Keratinocyte (primary cell): Measurements from ENCODE around the gene TFPI2. TPM values are rescaled to one million over a fixed set of nuclear protein-coding genes. Genes with fewer than 3 reads are reported as not detected.

Experiments used
- DNase-seq: peaks from one replicate; pipeline ENCODE4 v3.0.0-alpha.2; 2011; ENCODE audit warnings: low read depth, missing footprints, low spot score
- FAIRE-seq: peaks from 2 replicates; lab custom pipeline; 2011; peaks lifted over from hg19 to GRCh38; lab: Jason Lieb, UNC
- H2AFZ ChIP-seq: 2 replicates; pipeline ENCODE4 v1.6.0; 2012; ENCODE audit warnings: low read length, control low read depth, inconsistent platforms; ENCODE audit not compliant: control insufficient read depth
- H3K27ac ChIP-seq: 2 replicates; pipeline ENCODE4 v1.5.1; 2011; ENCODE audit warnings: low read length; ENCODE audit not compliant: control insufficient read depth, insufficient read depth
- H3K27me3 ChIP-seq: 3 replicates; pipeline ENCODE4 v1.6.0; 2011; ENCODE audit warnings: low read length; ENCODE audit not compliant: control insufficient read depth, insufficient read depth; ENCODE audit errors: extremely low read depth
- H3K36me3 ChIP-seq, 2 experiments: 2 replicates in 1 of 2; 3 replicates in 1 of 2; pipeline ENCODE4 v1.5.1; 2011; ENCODE audit warnings: low read length in 2 of 2, mild to moderate bottlenecking in 1 of 2; ENCODE audit not compliant: control insufficient read depth in 2 of 2, insufficient read depth in 2 of 2; ENCODE audit errors: extremely low read depth in 1 of 2
- H3K4me1 ChIP-seq: 3 replicates; pipeline ENCODE4 v1.5.1; 2011; ENCODE audit warnings: low read length; ENCODE audit not compliant: control insufficient read depth, insufficient read depth; ENCODE audit errors: extremely low read depth
- H3K4me2 ChIP-seq: 3 replicates; pipeline ENCODE4 v1.6.0; 2011; ENCODE audit warnings: low read depth, low read length; ENCODE audit not compliant: control insufficient read depth, insufficient read depth; ENCODE audit errors: extremely low read depth
- H3K4me3 ChIP-seq, 3 experiments: fragments of 200-600 bp in 1 of 3; sonication (generic) in 1 of 3; 2 replicates in 2 of 3; 3 replicates in 1 of 3; pipeline ENCODE4 v1.5.1; 2011 to 2016; ENCODE audit warnings: low read length in 3 of 3, mild to moderate bottlenecking in 3 of 3, control low read depth in 2 of 3, inconsistent platforms in 1 of 3, low read depth in 1 of 3, mixed read lengths in 1 of 3, mixed run types in 1 of 3, moderate library complexity in 1 of 3; ENCODE audit not compliant: control insufficient read depth in 2 of 3, insufficient read depth in 2 of 3; ENCODE audit errors: extremely low read depth in 1 of 3
- H3K79me2 ChIP-seq: 2 replicates; pipeline ENCODE4 v1.6.0; 2012; ENCODE audit warnings: low read length; ENCODE audit not compliant: control insufficient read depth, insufficient read depth
- H3K9ac ChIP-seq: 3 replicates; pipeline ENCODE4 v1.6.0; 2011; ENCODE audit warnings: low read length; ENCODE audit not compliant: control insufficient read depth, insufficient read depth; ENCODE audit errors: extremely low read depth
- H3K9me1 ChIP-seq: 3 replicates; pipeline ENCODE4 v1.6.0; 2011; ENCODE audit warnings: low read length; ENCODE audit not compliant: control insufficient read depth, insufficient read depth; ENCODE audit errors: extremely low read depth
- H3K9me3 ChIP-seq: 2 replicates; pipeline ENCODE4 v1.5.1; 2012; ENCODE audit warnings: low read depth, low read length; ENCODE audit not compliant: control insufficient read depth
- H4K20me1 ChIP-seq: 3 replicates; pipeline ENCODE4 v1.6.0; 2011; ENCODE audit warnings: low read length; ENCODE audit not compliant: control insufficient read depth, insufficient read depth; ENCODE audit errors: extremely low read depth
- EZH2 ChIP-seq: IDR thresholded peaks from one replicate; pipeline ENCODE4 v1.6.1; 2012; ENCODE audit warnings: inconsistent platforms, mild to moderate bottlenecking, low read length, moderate library complexity
- dilution Hi-C: fragments of 300-500 bp; cut with MboI; formaldehyde crosslinking; loops from one replicate; pipeline ENCODE4 v1.7.0; 2020; ENCODE audit warnings: low sequenced_read_pairs; ENCODE audit not compliant: extremely low pct_ligation_motif_present
- polyA plus RNA-seq, 5 experiments: library from polyadenylated mRNA; depleted of rRNA in 3 of 5; stranded (reverse) in 3 of 5; stranded (forward) in 1 of 5; unstranded in 1 of 5; fragments of >200 nt; gene quantifications; 1 replicate in 1 of 5; 2 replicates in 3 of 5; 3 replicates in 1 of 5; pipeline versions ENCODE4 v1.2.1 to v1.2.3, GENCODE V29; 2011 to 2012; ENCODE audit warnings: missing spikeins in 2 of 5, low read depth in 1 of 5, low replicate concordance in 1 of 5
- TF ChIP-seq, protein P1 (sequence below), 3 experiments: IDR thresholded peaks in 1 of 3; conservative IDR thresholded peaks in 1 of 3; optimal IDR thresholded peaks in 1 of 3; 2 replicates in 2 of 3; 3 replicates in 1 of 3; pipeline versions ENCODE3 to v1.5.1; 2011; ENCODE audit warnings: low read length in 3 of 3, mild to moderate bottlenecking in 3 of 3, moderate library complexity in 2 of 3, control low read depth in 1 of 3, inconsistent platforms in 1 of 3; ENCODE audit not compliant: insufficient read depth in 2 of 3; ENCODE audit errors: extremely low read depth in 1 of 3

TFPI2 gene
- polyA plus RNA-seq, 1 donor (not counting 4 experiments of a cell fraction or from before 2014, with no cell fraction given) = 87.2 TPM

- no peak for DNase-seq
- TF ChIP-seq, protein P1, sequence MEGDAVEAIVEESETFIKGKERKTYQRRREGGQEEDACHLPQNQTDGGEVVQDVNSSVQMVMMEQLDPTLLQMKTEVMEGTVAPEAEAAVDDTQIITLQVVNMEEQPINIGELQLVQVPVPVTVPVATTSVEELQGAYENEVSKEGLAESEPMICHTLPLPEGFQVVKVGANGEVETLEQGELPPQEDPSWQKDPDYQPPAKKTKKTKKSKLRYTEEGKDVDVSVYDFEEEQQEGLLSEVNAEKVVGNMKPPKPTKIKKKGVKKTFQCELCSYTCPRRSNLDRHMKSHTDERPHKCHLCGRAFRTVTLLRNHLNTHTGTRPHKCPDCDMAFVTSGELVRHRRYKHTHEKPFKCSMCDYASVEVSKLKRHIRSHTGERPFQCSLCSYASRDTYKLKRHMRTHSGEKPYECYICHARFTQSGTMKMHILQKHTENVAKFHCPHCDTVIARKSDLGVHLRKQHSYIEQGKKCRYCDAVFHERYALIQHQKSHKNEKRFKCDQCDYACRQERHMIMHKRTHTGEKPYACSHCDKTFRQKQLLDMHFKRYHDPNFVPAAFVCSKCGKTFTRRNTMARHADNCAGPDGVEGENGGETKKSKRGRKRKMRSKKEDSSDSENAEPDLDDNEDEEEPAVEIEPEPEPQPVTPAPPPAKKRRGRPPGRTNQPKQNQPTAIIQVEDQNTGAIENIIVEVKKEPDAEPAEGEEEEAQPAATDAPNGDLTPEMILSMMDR (optimal IDR thresholded peaks at IDR 0.05 in 1 of 3, IDR thresholded peaks at IDR 0.05 in 1 of 3, conservative IDR thresholded peaks at IDR 0.05 in 1 of 3; ENCODE audit: extremely low read depth in 1 of 3, insufficient read depth in 2 of 3, low read length in 3 of 3) = no peak
- TF ChIP-seq EZH2 = no peak
- no peaks in the 10 kb centered on the region for H3K36me3 ChIP-seq
- no peaks in the 10 kb centered on the region for H4K20me1 ChIP-seq
- no peaks in the 10 kb centered on the region for H3K9me3 ChIP-seq
- peaks cover 4% of the 10 kb centered on the region for H3K27me3 ChIP-seq
- no peak for FAIRE-seq
- no peaks in the 10 kb centered on the region for H3K4me1 ChIP-seq
- no peaks in the 10 kb centered on the region for H3K79me2 ChIP-seq
- H3K9ac ChIP-seq = no peak overlapping the region
- no peak overlapping the region for H2AFZ ChIP-seq
- no peak overlapping the region for H3K4me2 ChIP-seq
- H3K27ac ChIP-seq = no peak overlapping the region
- H3K9me1 ChIP-seq = no peaks in the 10 kb centered on the region
- no peak overlapping the region for H3K4me3 ChIP-seq
- dilution Hi-C loops = no loop called here
Observed at GRCh38 chr7:93843260-93843659, 47.3 kb downstream of the TFPI2 start.

- H3K9me1 ChIP-seq = no peaks in the 10 kb centered on the region
- H3K4me1 ChIP-seq = no peaks in the 10 kb centered on the region
- H3K4me3 ChIP-seq = no peak overlapping the region
- no peak for DNase-seq
- H2AFZ ChIP-seq = no peak overlapping the region
- H3K9me3 ChIP-seq = no peaks in the 10 kb centered on the region
- H3K9ac ChIP-seq = no peak overlapping the region
- H3K36me3 ChIP-seq = no peaks in the 10 kb centered on the region
- H3K79me2 ChIP-seq = no peaks in the 10 kb centered on the region
- H3K4me2 ChIP-seq = no peak overlapping the region
- no peak for TF ChIP-seq EZH2
- TF ChIP-seq, protein P1 (optimal IDR thresholded peaks at IDR 0.05 in 1 of 3, IDR thresholded peaks at IDR 0.05 in 1 of 3, conservative IDR thresholded peaks at IDR 0.05 in 1 of 3; ENCODE audit: extremely low read depth in 1 of 3, insufficient read depth in 2 of 3, low read length in 3 of 3) = no peak
- H3K27me3 ChIP-seq = peaks cover 7% of the 10 kb centered on the region
- dilution Hi-C loops = no loop called here
- FAIRE-seq = no peak
- no peak overlapping the region for H3K27ac ChIP-seq
- no peaks in the 10 kb centered on the region for H4K20me1 ChIP-seq
Observed at GRCh38 chr7:93838966-93839365, 51.6 kb downstream of the TFPI2 start.
